Measurements from ENCODE around the gene PRR14L. TPM values are rescaled to one million over a fixed set of nuclear protein-coding genes. Genes with fewer than 3 reads are reported as not detected.

Gene PRR14L
- total RNA-seq, 1 experiment from 2014 or later, result 138 TPM

GRCh38 chr22:31652088-31652487 lies 97.8 kb downstream of the PRR14L start:
- H3K56ac ChIP-seq (ENCODE audit: insufficient read length, low read depth, low read length), result no peak overlapping the region
- H3K27ac Mint-ChIP-seq, result no peak overlapping the region
- no peak overlapping the region for H3K27ac ChIP-seq (ENCODE audit: insufficient read length, low read depth, low read length)
- H3K14ac ChIP-seq (ENCODE audit: insufficient read depth, low read length), result no peak overlapping the region
- no peak overlapping the region for H3T11ph ChIP-seq (ENCODE audit: low read length)
- no peaks in the 10 kb centered on the region for H3K23me2 ChIP-seq (ENCODE audit: insufficient read length, low read depth, low read length, poor library complexity, severe bottlenecking)
- no peak overlapping the region for H3K9ac ChIP-seq (ENCODE audit: extremely low read depth, insufficient read length, low read length)
- no peak overlapping the region for H2BK12ac ChIP-seq (ENCODE audit: insufficient read length, low read depth, low read length)
- DNase-seq, result no peak
- no peak overlapping the region for H3K4me3 Mint-ChIP-seq
- peaks cover 17 to 23% of the 10 kb centered on the region in 2 experiments for H3K4me1 Mint-ChIP-seq
- peaks cover 2% of the 10 kb centered on the region for H3K79me1 ChIP-seq (ENCODE audit: insufficient read depth, low read depth, low read length, poor library complexity, severe bottlenecking)
- no peaks in the 10 kb centered on the region for H3K9me3 Mint-ChIP-seq
- H3K4me1 ChIP-seq (ENCODE audit: insufficient read depth, low read length), result peaks cover 2% of the 10 kb centered on the region; the same call in 1 of the 2 replicates
- peaks cover 4 to 27% (median 22%) of the 10 kb centered on the region in 3 experiments; a peak in 5 of 7 replicates for H3K36me3 Mint-ChIP-seq (ENCODE audit: insufficient read depth in 1 of 3, low read depth in 3 of 3)
- H3K9me3 ChIP-seq (ENCODE audit: control insufficient read depth, low read depth, low read length), result no peaks in the 10 kb centered on the region
- no peaks in the 10 kb centered on the region for H3K27me3 ChIP-seq (ENCODE audit: insufficient read depth, low read length)
- H3K79me2 ChIP-seq (ENCODE audit: insufficient read depth, low read length), result peaks cover 3% of the 10 kb centered on the region; the same call in 1 of the 2 replicates
- no peak overlapping the region for H3K4ac ChIP-seq (ENCODE audit: low read depth, low read length)
- no peak overlapping the region for H3K4me2 ChIP-seq (ENCODE audit: insufficient read depth, insufficient read length, low read length)
- TF ChIP-seq CTCF (conservative IDR thresholded peaks at IDR 0.05), result no peak
- no peak overlapping the region for H2BK15ac ChIP-seq (ENCODE audit: low read depth, low read length)
- no CpG with 5 or more reads among the region's 9 CpGs for WGBS (ENCODE audit: extremely low coverage, insufficient read length, low lambda C conversion rate)
- H3K27me3 Mint-ChIP-seq (ENCODE audit: low read depth), result no peaks in the 10 kb centered on the region
- no peak overlapping the region for H2AFZ ChIP-seq (ENCODE audit: low read length)
- no peaks in the 10 kb centered on the region for H4K20me1 ChIP-seq (ENCODE audit: control insufficient read depth, insufficient read depth, insufficient read length)
- H4K91ac ChIP-seq (ENCODE audit: insufficient read length, low read depth, low read length), result no peak overlapping the region
- no peak overlapping the region for H3K23ac ChIP-seq (ENCODE audit: insufficient read length, low read depth, low read length)
- H2BK20ac ChIP-seq (ENCODE audit: low read depth, low read length, poor library complexity, severe bottlenecking), result no peak overlapping the region
- H4K8ac ChIP-seq (replicated peaks; ENCODE audit: insufficient read length, low read depth, low read length), result no peak overlapping the region
- no peak overlapping the region for H2AK5ac ChIP-seq (ENCODE audit: insufficient read length, low read length)
- H2BK120ac ChIP-seq (ENCODE audit: low read depth, low read length, poor library complexity, severe bottlenecking), result no peak overlapping the region
- H2BK5ac ChIP-seq (ENCODE audit: insufficient read length, low read length), result no peak overlapping the region
- H4K5ac ChIP-seq (ENCODE audit: insufficient read length, low read depth, low read length), result no peak overlapping the region
- H3K18ac ChIP-seq (ENCODE audit: insufficient read length, low read depth, low read length), result no peak overlapping the region
